NCI-H2029 treated with DMSO at 0.1 percent for 48 hours (cell line): ENCODE results near the gene EFNA2.
A peak's percentile ranks its signal among the peaks of the same experiment; 100 is the strongest.

ENCODE experiments used
- DNase-seq: peaks from one replicate; lab custom pipeline; 2025; lab: John Stamatoyannopoulos, UW

The EFNA2 gene

DNA sequence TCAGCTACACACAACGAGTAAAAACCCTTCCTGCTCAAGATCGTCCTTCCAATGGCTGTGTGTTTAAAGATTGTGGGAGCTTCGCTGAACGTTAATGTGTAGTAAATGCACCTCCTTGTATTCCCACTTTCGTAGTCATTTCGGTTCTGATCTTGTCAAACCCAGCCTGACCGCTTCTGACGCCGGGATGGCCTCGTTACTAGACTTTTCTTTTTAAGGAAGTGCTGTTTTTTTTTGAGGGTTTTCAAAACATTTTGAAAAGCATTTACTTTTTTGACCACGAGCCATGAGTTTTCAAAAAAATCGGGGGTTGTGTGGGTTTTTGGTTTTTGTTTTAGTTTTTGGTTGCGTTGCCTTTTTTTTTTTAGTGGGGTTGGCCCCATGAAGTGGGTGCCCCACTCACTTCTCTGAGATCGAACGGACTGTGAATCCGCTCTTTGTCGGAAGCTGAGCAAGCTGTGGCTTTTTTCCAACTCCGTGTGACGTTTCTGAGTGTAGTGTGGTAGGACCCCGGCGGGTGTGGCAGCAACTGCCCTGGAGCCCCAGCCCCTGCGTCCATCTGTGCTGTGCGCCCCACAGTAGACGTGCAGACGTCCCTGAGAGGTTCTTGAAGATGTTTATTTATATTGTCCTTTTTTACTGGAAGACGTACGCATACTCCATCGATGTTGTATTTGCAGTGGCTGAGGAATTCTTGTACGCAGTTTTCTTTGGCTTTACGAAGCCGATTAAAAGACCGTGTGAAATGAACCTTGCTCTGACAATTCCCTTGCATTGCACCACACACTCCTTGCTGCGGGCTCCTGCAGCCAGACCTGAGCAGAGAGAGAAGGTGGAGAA, 13.0 kb upstream of the EFNA2 start:
- DNase-seq: no peak

DNA sequence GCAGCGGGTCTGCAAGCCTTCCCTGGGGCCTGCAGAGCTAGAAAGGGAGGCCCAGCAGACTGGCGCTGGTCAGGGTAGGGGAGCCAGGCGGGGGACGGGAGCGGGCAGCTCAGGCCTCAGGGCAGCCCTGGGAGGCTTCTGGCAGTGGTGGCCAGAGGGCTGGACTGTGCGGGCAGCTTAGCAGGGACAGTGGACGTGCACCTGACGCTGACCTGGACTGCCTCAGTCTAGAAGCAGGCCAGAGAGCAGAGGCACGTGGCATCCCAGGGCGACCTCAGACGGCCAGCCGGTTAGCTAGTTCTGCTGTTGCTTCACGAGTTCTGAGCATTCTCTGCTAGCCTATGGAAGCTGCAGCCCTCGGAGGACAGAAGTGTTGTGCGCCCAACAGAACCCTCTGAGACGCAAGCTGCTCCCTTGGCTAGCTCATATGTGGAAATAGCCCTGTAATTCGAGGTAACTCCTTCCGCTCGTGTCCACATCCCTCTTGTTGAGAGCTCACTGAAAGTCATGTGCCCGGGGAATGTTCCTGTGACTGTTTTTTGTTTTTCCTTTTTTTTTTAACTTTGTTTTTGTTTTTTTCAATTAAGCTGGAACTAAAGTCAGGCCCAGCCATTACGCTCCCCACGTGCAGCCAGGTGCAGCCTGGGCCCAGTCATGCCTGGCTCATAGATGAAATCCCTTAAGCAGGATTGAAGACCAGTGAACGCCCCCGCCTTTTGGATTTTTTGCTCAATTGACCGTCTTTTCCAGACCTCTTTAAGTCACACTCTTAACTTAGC, 12.2 kb upstream of the EFNA2 start:
- DNase-seq: no peak

DNA sequence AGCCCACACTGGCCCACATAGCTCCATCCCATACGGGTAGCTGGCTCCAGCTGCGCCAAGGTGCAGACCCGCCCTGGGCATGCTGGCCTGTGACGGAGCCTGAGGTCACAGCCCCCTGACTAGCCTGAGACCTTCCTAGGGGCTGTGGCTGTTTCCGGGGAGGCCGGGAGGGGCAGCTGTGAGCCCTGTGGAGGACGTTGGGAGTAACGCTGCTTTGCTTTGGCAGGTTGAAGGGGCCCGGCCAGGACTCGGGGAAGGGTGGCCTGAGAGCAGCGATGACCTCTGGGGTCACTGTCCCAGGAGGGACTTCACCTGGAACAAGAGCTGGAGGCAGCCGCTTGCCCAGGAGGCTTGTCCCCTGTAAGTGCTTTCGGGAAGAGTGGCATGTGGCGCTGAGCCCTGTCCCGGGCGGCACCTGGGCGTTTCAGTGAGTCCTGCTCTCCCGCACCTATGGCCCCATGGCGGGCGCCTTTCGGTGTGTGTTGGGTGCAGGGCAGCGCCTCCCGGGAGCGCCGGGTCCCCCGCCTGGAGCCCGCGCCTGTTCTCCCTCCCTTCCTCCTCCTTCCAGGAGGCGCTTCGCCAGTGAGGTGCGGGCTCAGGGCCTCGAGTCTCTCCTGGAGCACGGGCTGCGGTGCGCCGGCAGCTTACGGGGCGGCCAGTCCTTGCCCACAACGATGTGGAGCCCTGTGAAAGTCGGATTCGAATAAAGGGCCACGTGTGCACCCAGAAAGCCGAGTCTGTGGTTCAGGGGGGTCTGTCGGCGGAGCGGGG, 11.4 kb upstream of the EFNA2 start:
- no peak for DNase-seq

DNA sequence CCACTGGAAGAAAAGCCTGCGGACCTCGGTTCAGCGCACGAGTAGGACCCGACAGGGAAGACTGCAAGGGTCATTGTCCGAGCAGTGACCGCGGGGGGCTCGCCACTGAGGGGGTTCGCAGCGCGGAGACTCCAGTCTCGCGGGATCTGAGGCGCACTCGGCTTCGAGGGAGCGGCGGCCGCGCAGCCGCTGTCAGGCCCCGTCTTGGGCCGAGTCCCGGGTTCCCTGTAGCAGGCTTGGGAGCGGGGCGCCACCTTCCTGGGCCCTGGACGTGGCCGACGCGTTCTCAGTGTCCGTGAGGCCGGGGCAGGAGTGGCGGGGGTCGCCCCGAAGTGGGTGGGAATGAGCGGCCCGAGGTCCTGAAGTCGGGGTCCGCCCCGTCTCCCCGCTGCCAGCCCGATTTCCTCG, 10.8 kb upstream of the EFNA2 start:
- no peak for DNase-seq

DNA sequence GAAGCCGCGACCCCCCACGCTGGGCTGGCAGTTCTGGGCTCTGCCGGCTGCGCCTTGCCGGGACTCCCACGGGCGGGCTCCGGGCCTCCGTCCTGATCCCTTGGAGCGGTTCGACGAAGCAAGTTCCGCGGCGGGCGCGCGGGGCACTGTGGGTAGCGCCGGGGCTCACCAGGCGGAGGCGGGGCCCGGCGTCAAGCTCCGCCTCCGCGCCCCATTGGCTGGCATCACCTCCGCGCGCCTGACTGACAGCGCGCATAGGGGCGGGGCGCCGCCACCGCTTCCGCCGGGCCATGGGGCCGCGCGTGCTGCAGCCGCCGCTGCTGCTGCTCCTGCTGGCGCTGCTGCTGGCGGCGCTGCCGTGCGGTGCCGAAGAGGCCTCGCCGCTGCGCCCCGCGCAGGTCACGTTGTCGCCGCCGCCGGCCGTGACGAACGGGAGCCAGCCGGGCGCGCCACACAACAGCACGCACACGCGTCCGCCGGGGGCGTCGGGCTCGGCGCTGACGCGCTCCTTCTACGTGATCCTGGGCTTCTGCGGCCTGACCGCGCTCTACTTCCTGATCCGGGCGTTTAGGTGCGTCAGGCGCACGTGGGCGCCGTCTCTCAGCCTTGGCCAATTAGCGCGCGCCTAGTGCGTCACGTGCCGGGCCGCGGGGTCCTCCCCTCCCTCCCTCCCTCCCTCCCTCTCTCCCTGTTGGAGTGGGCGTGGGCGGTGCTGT, 10.3 kb upstream of the EFNA2 start, which contains the start of gene FAM174C:
Gene FAM174C (plus strand): TSS at position 271 of the 716 bp plus-strand sequence. CDS start 20 bp downstream, at position 291.
- DNase-seq: peak; percentile 73

DNA sequence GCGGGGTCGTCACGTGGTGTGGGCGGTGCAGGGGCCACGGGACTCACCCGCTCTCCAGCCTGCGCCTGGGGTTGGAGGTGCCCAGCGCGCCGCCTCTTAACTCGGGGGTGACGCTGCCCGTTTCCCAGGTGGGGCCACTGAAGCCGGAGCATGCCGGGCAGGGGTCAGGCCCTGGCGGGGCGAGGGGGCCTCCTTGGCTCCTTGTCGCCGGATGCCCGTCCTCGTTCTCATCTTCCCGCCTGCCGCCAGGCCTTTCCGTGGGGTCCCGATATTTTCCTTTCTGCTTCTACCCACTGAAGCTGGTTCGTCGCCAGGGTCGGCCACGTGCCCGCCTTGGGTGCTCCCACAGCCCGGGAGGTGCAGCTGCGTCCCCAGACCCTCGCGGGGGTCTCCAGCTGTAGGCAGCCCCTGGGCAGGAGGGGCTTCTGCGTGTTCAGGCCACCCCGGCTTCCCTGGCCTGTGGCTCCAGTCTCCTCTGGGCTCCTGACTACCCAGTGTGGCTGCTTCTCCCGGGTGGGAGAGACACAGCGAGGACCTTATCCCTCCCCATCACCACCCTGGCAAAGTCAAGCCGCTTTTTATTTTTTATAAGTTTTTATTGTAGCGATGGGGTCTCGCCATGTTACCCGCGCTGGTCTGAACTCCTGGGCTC, 9.6 kb upstream of the EFNA2 start:
- DNase-seq: no peak

DNA sequence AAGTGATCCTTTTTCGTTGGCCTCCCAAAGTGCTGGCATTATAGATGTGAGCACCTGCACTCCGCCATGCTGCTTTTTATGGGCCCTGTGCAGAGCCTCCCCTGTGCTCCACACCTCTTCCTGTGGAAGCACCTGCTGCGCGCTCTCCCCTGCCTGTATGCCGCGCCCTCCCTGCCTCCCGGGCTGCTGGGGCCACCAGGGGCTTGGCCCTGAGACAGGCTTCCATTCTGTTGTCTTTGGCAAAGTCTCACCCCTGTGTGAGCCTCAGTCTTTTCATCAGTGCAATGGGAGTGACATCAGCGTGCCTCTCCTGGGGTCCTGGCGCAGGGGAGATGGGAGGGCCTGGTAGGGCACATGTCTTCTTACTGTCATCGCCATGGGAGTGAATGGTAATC, 9.0 kb upstream of the EFNA2 start:
- DNase-seq: no peak

DNA sequence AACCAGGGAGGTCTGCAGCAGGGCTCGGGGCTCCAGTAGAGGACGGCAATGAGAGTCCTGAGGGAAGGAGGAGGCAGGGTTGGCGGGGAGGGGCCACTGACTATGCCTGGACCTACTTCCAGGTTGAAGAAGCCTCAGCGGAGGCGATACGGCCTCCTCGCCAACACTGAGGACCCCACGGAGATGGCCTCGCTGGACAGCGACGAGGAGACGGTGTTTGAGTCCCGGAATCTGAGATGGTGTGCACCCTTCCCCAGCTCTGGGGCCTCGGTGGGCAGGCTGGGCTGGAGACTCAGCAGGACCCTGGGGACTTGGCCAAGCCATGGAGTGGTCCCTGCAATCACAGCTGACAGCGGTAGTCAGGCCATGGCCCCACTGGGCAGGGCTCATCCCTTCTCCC, 8.6 kb upstream of the EFNA2 start:
- DNase-seq: no peak

DNA sequence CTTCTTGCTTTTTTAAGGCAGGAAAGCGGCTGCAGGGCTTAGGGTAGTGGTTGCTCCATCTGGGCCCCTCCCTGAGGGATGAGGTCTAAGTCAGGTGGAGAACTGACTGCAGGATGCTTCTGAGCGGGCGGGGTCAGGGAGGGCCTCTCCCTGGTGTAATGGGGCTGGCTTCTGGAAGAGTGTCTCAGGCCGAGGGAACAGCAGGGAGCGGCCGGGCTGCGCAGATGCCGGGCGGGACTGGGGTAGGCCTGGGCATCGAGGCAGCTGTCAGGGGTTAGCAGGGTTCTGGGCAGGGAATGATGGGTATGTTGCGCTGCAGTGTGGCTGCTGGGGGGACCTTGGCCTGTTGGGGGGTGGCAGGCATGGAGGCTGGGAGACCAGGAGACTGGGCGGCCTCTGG, 7.6 kb upstream of the EFNA2 start:
- DNase-seq: no peak

DNA sequence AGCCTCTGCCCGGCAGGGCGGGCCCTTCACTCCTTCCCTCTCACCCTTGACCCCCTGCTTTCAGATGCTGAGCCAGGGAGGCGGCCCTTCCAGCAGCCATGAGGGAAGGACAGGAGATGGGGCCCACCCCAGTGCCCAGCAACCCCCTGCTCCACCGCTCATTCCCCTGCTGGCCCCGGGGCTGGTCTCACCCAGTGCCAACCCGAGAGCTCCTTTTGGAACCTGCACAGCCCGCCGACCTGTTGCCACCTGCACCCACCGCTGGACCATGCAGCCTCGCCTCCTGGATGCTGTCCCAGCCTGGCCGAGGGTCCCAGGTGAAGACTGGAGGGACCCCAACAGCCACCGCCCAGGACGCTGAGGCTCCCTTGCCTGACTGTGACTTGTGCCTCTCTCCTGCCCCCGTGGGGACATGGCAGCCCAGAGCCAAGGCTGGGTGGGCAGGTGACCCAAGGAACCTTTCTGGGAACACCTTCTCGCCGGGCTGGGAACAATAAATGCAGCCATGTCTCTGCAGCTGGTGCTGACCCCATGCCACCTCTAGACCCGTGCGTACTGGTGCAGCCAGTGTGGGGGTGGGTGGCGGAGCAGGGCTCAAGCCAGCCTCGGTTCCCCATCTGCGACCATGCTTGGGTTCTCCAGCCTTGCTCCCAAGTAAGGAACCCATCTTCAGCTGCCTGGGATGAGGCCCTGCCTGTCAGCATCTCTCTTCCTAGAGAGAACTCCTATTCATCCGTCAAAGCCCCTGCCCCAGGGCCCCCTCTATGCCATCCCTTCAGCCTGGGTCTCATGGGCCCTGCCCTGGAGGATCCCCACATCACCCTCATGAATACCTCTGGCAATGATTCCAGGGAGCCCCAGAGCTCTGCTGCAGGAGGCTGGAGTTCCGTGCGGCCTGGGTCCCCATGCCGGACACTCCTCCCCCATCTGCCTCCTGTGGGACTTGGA, 6.7 kb upstream of the EFNA2 start:
- no peak for DNase-seq

DNA sequence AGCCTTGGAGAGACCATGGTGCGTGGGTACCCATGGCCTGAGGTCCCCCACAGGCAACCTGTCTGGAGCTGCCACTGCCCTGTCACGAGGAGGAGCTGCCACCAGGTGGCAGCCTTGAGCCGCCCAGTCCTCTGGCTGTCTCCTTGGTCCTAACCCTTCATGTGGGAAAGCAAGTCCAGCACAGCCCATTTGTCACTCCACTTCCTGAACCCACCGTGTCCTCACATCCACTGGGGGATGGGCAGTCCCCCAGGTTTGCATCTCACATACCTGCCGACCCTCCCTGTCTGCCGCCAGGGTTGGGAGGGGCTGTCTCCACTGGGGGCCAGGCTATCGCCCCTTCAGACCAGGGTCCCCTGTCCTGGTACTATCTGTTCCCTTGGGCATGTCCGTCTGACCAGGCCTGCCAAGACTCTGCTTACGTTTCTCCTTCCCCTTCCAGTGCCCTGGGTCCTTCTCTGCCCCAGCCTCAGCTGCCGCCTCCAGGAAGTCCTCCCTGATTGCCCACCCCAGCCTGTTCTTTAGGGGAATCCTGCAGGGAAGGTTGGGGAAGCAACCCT, 5.8 kb upstream of the EFNA2 start:
- peak; percentile 30 for DNase-seq

DNA sequence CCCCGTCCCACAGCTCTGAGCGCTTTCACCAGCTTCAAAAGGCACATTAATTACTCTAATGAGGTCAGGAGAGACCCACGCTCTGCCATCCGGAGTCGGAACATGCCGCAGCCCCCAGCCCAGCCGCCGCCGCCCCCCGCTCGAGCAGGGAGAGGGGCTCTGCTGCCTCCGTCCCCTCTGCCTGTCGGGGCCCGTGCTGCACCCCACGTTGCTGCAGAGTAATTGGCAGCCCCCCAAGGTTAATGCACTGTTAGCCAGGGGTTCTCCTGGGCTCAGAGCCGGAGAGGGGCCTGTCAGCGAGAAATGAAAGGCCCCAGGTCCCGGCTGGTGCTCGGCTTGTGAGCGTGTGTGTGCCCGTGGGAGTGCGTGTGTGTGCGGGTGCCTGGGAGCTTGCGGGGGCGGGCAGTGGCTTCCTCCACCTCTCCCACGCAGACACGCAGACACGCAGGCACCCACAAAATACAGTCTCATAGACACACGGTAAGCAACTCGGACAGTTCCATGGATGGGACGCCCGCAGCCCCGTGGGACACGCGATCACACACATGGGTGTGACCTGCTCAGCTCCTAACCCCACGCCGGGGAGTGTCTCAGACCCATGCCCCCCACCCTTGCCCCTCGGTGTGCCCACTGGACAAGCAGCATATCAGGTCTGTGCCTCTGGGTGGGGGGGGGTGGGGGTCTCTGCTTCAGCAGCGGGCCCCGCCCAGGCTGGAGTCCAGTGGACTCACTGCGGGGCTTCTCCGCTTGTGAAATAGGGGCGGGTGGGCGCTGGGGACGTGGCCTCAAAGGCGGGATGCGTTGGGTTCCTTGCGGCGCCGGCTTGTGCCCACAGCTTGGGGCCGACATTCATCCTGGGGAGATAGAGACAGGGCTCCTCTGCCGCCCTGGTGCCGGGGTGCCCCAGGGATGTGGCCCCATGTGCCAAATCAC, 4.8 kb upstream of the EFNA2 start:
- DNase-seq: no peak

DNA sequence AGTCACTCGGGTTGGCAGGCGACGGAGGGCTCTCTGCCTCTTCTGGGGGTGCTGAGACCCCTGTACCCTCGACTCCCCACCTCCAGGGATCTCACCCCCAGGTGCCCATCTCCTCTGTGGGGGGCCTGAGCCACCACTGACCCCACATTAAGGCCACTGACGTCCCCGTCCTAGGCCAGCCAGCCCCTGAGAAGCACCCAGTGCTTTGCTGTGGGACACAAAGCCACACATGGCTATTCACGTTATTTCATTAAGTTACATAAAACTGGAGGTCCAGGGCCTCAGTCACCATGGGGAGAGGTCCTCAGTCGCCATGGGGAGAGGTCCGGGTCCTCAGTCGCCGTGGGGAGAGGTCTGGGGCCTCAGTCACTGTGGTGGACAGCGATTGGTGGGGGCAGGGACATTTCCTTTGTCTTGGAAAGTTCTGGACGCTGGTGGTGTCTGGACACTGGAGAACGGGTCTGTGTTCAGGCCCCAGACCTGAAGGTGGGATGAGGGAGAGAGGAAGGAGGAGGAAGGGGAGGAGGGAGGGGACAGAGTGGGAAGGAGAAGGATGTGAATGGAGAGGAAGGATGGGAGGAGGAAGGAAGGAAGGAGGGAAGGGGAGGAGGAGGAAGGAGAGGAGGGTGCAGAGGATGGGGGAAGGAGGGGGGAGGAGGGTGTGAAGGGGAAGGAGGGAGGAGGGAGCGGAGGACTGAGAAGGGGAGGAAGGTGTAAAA, 3.9 kb upstream of the EFNA2 start:
- no peak for DNase-seq

DNA sequence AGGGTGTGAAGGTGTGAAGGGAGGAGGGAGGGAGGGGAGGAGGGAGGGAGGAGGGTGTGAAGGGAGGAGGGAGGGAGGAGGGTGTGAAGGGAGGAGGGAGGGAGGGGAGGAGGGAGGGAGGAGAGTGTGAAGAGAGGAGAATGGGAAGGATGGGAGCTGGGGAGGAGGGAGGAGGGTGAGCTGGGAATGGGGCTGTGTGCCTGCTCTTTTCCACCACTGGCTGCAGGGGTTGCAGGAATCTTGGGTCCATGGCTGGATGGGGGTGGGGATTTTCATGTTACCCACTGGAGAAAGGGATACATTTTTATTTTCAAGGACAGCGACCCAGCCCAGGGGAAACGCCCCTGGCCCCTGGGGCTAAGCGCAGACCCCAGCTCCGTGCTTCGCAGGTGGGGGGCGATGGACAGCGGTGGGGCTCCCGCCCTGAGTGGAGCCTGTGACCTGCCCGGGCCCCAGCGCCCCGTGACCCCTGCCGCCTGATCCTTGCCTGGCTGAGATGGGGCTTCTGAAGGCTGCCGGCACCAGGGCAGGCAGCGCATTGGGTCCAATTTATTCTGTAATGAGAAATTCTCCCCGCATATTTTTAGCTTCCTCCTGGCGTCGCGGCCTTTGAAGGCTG, 3.0 kb upstream of the EFNA2 start:
- DNase-seq: no peak

DNA sequence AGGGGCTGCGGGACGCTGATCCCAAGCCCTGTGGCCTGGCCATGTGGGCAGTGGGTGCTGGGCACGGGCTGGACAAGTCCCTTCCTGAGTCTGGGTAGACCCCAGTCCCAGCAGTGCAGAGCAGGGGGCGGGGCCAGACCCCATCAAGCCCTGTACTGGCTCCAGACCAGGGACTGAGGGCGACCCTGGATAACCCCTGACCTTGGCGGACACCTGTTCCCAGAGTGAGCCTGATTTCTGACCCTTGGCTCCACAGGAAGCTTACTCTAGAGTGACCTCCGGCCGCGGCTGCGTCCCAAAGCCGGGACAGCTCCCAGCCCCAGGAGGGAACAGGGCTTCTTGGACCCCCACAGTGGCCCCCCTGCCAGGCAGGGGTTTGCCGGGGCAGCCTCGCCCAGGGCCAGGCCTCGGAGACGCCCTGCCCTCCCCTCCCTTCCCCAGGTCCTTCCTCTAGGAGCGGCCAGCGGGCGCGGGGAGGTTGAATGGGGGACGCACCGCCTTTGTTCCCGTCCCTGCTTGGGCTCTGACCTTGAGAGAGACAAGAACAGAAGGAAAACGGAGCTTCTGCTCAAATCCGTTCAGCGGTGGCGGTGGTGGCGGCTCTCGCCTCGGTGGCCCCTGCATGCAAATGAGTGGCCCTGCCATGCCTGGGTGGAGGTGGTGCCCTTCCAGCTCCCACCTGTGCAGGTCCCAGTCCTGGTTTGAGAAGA, 2.3 kb upstream of the EFNA2 start:
- no peak for DNase-seq

DNA sequence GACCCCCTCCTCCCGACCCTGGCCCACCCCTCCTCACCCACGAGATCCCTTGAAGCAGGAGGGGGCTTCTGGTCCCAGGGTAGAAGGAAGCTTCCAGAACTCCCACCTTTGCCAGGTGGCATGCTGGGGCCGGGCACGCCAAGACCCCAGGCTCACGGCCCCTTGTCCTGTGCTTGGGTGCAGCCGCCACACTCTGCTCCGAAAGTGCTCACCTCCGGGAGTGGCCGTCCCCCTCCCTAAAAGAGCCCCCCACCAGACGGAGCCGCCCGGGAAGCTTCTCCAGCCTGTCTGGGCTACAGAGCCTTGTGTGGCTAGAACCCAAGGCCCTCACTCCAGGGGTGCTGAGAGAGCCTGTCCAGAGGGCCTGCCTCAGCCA, 1.8 kb upstream of the EFNA2 start:
- DNase-seq: no peak
